Measurements from ENCODE around the gene RHOBTB3.

RHOBTB3 gene

GRCh38 chr5:95746194-95746593, 15.1 kb downstream of the RHOBTB3 start:
- no peak for DNase-seq (ENCODE audit: low read depth)
- no peak for TF ChIP-seq CTCF (conservative IDR thresholded peaks at IDR 0.05; ENCODE audit: low read depth, low read length)
- H3K4me3 ChIP-seq (ENCODE audit: low read depth, low read length), result no peak overlapping the region

GRCh38 chr5:95746722-95747679, 15.9 kb downstream of the RHOBTB3 start:
- no peak for TF ChIP-seq CTCF (conservative IDR thresholded peaks at IDR 0.05; ENCODE audit: low read depth, low read length)
- no peak for DNase-seq (ENCODE audit: low read depth)
- no peak overlapping the region for H3K4me3 ChIP-seq (ENCODE audit: low read depth, low read length)

GRCh38 chr5:95748133-95748532, 17.0 kb downstream of the RHOBTB3 start:
- DNase-seq (ENCODE audit: low read depth), result no peak

GRCh38 chr5:95754545-95754944, 23.4 kb downstream of the RHOBTB3 start:
- no peak overlapping the region for H3K4me3 ChIP-seq (ENCODE audit: low read depth, low read length)
- TF ChIP-seq CTCF (conservative IDR thresholded peaks at IDR 0.05; ENCODE audit: low read depth, low read length), result no peak
- DNase-seq (ENCODE audit: low read depth), result no peak

More at GRCh38 chr5:95748133-95748532, 17.0 kb downstream of the RHOBTB3 start:
- H3K4me3 ChIP-seq (ENCODE audit: low read depth, low read length), result no peak overlapping the region
- TF ChIP-seq CTCF (conservative IDR thresholded peaks at IDR 0.05; ENCODE audit: low read depth, low read length), result no peak

- TF ChIP-seq CTCF (conservative IDR thresholded peaks at IDR 0.05; ENCODE audit: low read depth, low read length), result no peak
- DNase-seq (ENCODE audit: low read depth), result peak; percentile 46
- H3K4me3 ChIP-seq (ENCODE audit: low read depth, low read length), result no peak overlapping the region
Observed at GRCh38 chr5:95759005-95759404, 27.9 kb downstream of the RHOBTB3 start.

- no peak for TF ChIP-seq CTCF (conservative IDR thresholded peaks at IDR 0.05; ENCODE audit: low read depth, low read length)
- DNase-seq (ENCODE audit: low read depth), result peak; percentile 97
- no peak overlapping the region for H3K4me3 ChIP-seq (ENCODE audit: low read depth, low read length)
Observed at GRCh38 chr5:95759634-95760033, 28.5 kb downstream of the RHOBTB3 start.
